GM12864 (cell line): ENCODE results near the gene CXCL16.
A peak's percentile ranks its signal among the peaks of the same experiment; 100 is the strongest.
"Not testable (repeated sequence)": the region's sequence is repeated elsewhere in the genome, so short reads cannot be mapped to it uniquely, and the experiment has no call there.

Source experiments
- DNase-seq: peaks from one replicate; pipeline ENCODE4 v3.0.0-alpha.2; 2011; ENCODE audit warnings: low read depth
- H3K4me3 ChIP-seq: 2 replicates; pipeline ENCODE4 v1.5.1; 2011; ENCODE audit warnings: mild to moderate bottlenecking, low read depth, low read length, control low read depth
- TF ChIP-seq, protein P1 (sequence below): IDR thresholded peaks from 2 replicates; pipeline ENCODE4 v1.5.1; 2011; ENCODE audit warnings: low read depth, mild to moderate bottlenecking, moderate library complexity, low read length, control low read depth, inconsistent platforms; ENCODE audit errors: missing control alignments

Gene CXCL16

DNA sequence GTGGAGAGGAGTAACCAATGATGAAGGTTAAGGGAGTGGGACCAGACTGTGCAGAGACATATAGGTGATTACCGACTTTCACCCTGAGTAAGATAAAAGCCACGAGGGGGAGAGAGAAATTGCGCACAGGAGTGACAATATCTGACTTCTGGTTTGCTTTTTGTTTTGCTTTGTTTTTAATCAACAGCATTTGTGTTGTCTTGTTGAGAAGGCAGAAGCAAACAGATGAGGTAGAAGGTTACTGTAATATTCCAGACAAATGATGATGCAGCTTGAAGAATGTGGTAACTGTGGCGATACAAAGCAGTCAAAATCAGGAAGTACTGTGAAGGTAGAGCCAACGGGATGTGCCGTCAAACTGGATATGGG lies 43.3 kb downstream of the CXCL16 start:
- peak overlapping the region; percentile 24 for H3K4me3 ChIP-seq
- no peak for DNase-seq
- TF ChIP-seq, protein P1, sequence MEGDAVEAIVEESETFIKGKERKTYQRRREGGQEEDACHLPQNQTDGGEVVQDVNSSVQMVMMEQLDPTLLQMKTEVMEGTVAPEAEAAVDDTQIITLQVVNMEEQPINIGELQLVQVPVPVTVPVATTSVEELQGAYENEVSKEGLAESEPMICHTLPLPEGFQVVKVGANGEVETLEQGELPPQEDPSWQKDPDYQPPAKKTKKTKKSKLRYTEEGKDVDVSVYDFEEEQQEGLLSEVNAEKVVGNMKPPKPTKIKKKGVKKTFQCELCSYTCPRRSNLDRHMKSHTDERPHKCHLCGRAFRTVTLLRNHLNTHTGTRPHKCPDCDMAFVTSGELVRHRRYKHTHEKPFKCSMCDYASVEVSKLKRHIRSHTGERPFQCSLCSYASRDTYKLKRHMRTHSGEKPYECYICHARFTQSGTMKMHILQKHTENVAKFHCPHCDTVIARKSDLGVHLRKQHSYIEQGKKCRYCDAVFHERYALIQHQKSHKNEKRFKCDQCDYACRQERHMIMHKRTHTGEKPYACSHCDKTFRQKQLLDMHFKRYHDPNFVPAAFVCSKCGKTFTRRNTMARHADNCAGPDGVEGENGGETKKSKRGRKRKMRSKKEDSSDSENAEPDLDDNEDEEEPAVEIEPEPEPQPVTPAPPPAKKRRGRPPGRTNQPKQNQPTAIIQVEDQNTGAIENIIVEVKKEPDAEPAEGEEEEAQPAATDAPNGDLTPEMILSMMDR: no peak

DNA sequence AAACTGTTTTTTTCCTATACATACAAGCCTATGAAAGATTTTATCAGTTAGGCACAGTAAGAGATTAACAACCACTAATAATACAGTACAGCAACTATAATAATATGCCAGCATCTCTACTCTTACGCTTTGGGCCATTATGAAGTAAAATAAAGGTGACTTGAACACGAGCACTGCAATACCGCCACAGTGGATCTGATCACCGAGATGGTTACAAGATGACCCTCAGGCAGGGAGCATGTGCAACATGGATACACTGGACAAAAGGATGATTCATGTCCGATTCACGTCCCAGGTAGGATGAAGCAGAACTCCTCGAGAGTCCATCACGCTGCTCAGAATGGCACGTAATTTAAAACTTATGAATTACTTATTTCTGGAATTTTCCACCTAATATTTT lies 46.3 kb downstream of the CXCL16 start:
- no peak overlapping the region for H3K4me3 ChIP-seq
- no peak for DNase-seq
- TF ChIP-seq, protein P1: no peak

DNA sequence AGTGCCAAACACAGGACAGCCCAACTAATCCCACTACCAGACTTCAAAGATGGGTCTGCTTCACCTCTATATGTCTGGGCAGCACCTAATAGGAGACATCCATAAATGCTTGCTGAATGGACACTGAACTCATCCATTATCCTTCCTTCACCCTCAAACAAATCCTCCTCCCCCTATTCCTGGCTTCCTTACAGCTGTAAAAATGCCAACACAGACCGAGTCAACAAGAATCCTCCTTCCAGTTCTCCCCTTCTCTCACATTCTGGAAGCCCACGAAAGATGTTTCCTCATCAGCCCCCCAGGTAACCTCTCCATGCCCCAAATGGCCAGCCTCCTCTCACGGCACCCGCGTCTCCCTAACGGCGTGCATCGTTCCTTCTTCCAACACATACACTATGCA lies 48.0 kb downstream of the CXCL16 start:
- TF ChIP-seq, protein P1: no peak
- DNase-seq: no peak
- H3K4me3 ChIP-seq: no peak overlapping the region

DNA sequence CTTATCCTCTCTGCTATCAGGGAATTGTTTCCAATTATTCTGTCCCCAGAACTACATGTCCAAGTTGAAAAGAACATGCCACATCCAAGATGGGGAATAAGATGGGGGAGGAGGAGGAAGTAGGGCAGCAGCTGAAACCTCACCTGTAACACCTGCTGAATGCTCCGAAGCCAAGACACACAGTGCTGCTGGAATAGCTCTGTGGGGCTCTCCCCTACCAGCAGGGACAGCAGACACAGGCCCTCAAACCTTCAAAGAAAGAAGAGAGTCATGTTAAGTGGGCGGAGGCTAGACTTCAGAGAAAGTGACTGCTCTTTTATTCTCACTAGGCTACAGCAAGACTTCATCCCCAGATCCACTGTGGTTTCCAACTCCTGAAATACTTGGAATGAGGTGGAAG lies 49.0 kb downstream of the CXCL16 start:
- TF ChIP-seq, protein P1: no peak
- H3K4me3 ChIP-seq: no peak overlapping the region
- DNase-seq: no peak

DNA sequence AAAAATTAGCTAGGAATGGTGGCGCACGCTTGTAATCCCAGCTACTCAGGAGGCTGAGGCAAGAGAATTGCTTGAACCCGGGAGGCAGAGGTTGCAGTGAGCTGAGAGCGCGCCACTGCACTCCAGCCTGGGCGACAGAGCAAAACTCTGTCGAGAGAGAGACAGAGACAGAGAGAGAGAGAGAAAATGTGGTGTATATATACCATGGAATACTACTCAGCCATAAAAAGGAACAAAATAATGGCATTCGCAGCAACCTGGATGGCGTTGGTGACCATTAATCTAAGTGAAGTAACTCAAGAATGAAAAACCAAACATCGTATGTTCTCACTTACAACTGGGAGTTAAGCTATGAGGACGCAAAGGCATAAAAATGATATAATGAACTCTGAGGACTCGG lies 49.9 kb downstream of the CXCL16 start:
- not testable (repeated sequence) for H3K4me3 ChIP-seq, DNase-seq

DNA sequence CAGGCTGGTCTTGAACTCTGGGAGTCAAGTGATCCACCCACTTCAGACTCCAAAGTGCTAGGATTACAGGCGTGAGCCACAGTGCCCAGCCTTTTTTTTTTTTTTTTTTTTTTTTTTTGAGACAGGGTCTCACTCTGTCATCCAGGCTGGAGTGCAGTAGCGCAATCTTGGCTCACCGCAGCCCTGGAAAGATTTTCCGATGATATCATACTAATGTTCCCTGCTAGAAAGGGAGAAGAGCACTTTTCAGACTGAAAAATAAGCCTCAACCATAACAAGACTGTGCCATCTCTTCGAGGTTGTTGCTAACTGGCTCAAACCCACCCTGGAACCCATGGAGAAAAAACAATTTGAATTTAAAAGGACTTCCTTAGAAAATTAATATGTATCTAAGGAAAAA lies 56.0 kb downstream of the CXCL16 start:
- not testable (repeated sequence) for H3K4me3 ChIP-seq, DNase-seq
